HL-60 (cell line): ENCODE results near the gene ZSCAN1.

ENCODE experiments used
- DNase-seq, 2 experiments: peaks; one replicate each; pipeline ENCODE4 v3.0.0-alpha.2; 2010 to 2020; ENCODE audit warnings: low read depth in 1 of 2, low spot score in 1 of 2
- H3K27ac ChIP-seq: fragments of 250-450 bp; sonication (Bioruptor Pico); replicated peaks from 2 replicates; pipeline ENCODE4 v1.5.1; 2020; ENCODE audit warnings: mild to moderate bottlenecking, moderate library complexity
- H3K27me3 ChIP-seq: fragments of 250-450 bp; sonication (Bioruptor Pico); 2 replicates; pipeline ENCODE4 v1.5.1; 2021; ENCODE audit warnings: mild to moderate bottlenecking, moderate library complexity; ENCODE audit not compliant: insufficient read depth, poor library complexity, severe bottlenecking
- H3K4me3 ChIP-seq: replicated peaks from 2 replicates; pipeline ENCODE4 v1.5.1; 2011; ENCODE audit warnings: mild to moderate bottlenecking, control low read depth, low read length; ENCODE audit not compliant: insufficient read depth
- GABPA ChIP-seq: IDR thresholded peaks from 2 replicates; pipeline ENCODE4 v1.6.1; 2012; ENCODE audit warnings: low read depth
- POLR2AphosphoS5 ChIP-seq: IDR thresholded peaks from 2 replicates; pipeline ENCODE4 v1.6.1; 2012; ENCODE audit warnings: low read depth
- SPI1 ChIP-seq: IDR thresholded peaks from 2 replicates; pipeline ENCODE4 v1.6.1; 2012; ENCODE audit warnings: low read depth, mild to moderate bottlenecking, borderline replicate concordance
- TF ChIP-seq, protein P1 (sequence below): IDR thresholded peaks from one replicate; pipeline ENCODE4 v1.5.1; 2011; ENCODE audit warnings: low read length, control low read depth, inconsistent platforms; ENCODE audit not compliant: insufficient read depth
- TF ChIP-seq, protein P2 (sequence below): IDR thresholded peaks from 2 replicates; pipeline ENCODE4 v1.6.1; 2012; ENCODE audit warnings: low read depth; ENCODE audit not compliant: insufficient replicate concordance

ZSCAN1 gene

DNA sequence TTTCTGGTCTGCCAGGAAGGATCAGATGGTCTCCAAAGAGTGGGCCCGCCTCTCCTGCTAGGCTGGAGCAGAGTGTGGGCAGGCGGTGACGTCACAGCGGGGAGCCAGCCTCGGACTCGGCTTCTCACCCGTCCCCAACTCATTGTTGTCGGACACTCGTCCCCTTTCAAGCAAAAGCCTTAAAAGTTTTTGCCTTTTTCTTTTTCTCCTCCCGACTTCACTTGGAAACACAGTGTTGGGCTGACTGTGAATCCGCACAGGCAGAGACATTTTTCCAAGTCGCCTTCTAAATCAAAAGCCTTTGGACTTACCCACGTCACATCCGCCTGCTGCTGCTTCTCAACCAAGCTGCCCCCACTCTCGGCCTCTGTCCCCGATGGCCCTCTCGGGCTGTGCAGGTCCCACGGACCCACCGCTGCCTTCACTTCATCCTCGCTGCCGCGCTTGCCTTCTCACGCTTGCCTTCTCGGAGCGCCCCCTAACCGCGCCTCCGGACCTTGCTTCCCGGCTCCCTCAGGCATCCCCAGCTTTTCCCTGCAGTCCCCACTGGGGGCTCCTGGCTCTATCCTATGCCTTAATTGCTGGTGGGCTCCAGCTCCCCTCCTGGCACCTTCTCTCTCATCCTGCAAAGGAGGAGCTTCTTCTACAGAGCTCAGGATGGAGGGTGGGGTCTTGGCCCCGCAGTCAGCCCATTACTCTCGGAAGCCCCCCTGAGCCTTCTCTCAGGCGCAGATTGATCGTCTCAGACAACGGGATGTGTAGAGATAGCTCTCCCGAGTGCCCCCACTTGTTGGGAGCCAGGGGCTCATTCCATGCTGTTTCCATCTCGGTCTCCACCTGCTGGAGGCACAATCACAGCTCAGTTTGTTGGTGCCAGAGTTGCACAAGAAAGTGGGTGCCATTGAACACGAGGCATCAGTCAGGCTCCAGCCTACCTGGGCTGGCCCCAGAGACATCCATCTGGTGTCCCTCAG, 21.4 kb downstream of the ZSCAN1 start:
- Histone ChIP-seq H3K27ac (no peak overlapping the region), H3K27me3 (no peaks in the 10 kb centered on the region), H3K4me3 (no peak overlapping the region)
- no peak for DNase-seq
- TF ChIP-seq, protein P1, sequence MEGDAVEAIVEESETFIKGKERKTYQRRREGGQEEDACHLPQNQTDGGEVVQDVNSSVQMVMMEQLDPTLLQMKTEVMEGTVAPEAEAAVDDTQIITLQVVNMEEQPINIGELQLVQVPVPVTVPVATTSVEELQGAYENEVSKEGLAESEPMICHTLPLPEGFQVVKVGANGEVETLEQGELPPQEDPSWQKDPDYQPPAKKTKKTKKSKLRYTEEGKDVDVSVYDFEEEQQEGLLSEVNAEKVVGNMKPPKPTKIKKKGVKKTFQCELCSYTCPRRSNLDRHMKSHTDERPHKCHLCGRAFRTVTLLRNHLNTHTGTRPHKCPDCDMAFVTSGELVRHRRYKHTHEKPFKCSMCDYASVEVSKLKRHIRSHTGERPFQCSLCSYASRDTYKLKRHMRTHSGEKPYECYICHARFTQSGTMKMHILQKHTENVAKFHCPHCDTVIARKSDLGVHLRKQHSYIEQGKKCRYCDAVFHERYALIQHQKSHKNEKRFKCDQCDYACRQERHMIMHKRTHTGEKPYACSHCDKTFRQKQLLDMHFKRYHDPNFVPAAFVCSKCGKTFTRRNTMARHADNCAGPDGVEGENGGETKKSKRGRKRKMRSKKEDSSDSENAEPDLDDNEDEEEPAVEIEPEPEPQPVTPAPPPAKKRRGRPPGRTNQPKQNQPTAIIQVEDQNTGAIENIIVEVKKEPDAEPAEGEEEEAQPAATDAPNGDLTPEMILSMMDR: no peak

DNA sequence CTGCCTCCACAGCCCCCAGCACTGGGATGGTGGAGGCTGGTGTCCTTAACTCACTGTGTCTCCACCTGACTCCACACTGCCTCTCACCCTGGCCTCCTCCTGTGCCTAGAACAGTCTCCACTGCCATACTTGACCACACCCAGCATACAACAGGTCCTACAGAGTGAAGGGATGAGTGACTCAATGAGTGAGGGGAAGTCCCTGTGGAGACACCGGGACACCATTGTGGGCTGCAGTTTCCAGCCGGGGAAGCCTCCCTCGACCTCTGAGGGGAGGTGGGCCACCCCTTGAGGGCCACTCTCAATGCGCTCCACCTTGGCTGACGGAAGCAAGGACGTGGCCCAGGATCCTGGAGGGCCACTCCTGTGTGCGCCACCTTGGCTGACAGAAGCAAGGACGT, 22.4 kb downstream of the ZSCAN1 start:
- TF ChIP-seq GABPA: no peak
- TF ChIP-seq POLR2AphosphoS5: no peak
- TF ChIP-seq SPI1: no peak
- TF ChIP-seq, protein P1: no peak
- TF ChIP-seq, protein P2, sequence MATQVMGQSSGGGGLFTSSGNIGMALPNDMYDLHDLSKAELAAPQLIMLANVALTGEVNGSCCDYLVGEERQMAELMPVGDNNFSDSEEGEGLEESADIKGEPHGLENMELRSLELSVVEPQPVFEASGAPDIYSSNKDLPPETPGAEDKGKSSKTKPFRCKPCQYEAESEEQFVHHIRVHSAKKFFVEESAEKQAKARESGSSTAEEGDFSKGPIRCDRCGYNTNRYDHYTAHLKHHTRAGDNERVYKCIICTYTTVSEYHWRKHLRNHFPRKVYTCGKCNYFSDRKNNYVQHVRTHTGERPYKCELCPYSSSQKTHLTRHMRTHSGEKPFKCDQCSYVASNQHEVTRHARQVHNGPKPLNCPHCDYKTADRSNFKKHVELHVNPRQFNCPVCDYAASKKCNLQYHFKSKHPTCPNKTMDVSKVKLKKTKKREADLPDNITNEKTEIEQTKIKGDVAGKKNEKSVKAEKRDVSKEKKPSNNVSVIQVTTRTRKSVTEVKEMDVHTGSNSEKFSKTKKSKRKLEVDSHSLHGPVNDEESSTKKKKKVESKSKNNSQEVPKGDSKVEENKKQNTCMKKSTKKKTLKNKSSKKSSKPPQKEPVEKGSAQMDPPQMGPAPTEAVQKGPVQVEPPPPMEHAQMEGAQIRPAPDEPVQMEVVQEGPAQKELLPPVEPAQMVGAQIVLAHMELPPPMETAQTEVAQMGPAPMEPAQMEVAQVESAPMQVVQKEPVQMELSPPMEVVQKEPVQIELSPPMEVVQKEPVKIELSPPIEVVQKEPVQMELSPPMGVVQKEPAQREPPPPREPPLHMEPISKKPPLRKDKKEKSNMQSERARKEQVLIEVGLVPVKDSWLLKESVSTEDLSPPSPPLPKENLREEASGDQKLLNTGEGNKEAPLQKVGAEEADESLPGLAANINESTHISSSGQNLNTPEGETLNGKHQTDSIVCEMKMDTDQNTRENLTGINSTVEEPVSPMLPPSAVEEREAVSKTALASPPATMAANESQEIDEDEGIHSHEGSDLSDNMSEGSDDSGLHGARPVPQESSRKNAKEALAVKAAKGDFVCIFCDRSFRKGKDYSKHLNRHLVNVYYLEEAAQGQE: no peak
- Histone ChIP-seq H3K27ac (no peak overlapping the region), H3K4me3 (no peak overlapping the region), H3K27me3 (no peaks in the 10 kb centered on the region)
- DNase-seq: no peak

DNA sequence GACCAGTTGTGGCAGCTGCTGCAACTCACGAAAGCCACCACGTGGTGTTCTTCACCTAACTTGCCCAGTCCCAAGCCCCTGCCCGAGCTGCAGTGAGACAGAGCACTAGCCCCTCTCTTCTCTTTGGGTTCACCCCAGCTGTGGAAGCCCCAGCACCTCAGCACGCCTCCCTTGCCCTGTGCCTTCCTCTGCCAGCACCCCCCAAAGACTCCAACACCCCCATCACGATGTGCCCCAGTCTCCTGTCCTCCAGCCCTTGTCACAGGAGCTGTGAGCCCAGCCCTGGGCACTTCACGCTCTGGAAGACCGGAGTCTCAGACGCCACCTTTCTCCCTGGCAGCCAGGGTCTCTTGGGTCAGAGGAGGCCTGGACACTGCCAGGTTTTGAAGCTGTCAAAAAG, 23.0 kb downstream of the ZSCAN1 start:
- no peak for DNase-seq
- TF ChIP-seq, protein P1: no peak
- TF ChIP-seq SPI1: no peak
- no peak for TF ChIP-seq GABPA
- no peak for TF ChIP-seq POLR2AphosphoS5
- TF ChIP-seq, protein P2: no peak
- no peaks in the 10 kb centered on the region for H3K27me3 ChIP-seq
- H3K27ac ChIP-seq: no peak overlapping the region
- H3K4me3 ChIP-seq: no peak overlapping the region
